Measurements from ENCODE around the gene HSD17B1.

GRCh38 chr17:42565523-42566214 is 12.9 kb downstream of the HSD17B1 start:
- TF ChIP-seq CTCF (IDR thresholded peaks at IDR 0.05) (no peak), POLR2A (IDR thresholded peaks at IDR 0.05) (no peak), POLR2AphosphoS5 (IDR thresholded peaks at IDR 0.05; ENCODE audit: insufficient read depth in 1 of 2, low read depth in 1 of 2) (no peak)
